HG02970 (cell line): Measurements from ENCODE around the gene PTH1R.
A peak's percentile ranks its signal among the peaks of the same experiment; 100 is the strongest.

Experiments used
- ATAC-seq: cut with Tn5 transposase; IDR thresholded peaks from one replicate; pipeline ENCODE4 v1.9.1; 2021; ENCODE audit warnings: mild to moderate bottlenecking, moderate library complexity, moderate number of reproducible peaks; ENCODE audit not compliant: unreplicated experiment, low FRiP score

The PTH1R gene

DNA sequence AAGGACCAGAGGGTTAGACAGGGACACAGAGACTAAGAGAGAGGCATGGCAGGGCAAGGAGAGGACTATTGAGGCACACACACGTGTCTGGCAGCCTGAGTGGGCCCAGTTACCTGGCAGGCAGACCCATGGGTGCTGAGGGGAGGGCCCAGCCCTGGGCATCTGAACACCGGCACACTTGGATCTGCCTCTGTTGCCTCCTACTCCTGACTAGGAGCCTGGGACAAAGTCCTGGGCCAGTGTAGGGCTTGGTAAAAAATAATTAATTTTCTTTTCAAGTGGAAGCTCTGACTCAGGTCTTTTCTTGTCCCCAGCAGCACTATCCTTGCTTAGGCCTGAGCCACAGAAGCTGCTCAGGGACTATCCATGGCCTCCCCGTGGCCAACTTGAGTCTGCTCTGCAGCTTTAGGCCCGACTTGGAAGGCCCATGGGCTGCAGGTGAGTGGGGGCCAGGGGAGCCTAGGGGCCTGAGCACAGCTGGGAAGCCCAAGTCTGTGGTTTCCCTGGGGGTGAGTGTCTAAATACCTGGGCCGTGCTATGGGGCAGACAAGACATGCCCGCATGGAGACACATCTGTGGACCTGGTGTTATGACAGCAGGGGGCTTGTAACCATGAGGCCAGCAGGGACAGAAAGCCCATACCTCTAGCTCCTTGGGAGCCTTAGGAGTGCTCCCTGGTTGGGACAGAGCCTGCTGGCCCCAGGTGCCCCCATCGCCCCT is at the start of gene PTH1R:
Gene PTH1R, plus strand, starts transcription at position 316 of the 720 bp plus-strand sequence. CDS start 5,839 bp downstream, outside the sequence.
- ATAC-seq = no peak

DNA sequence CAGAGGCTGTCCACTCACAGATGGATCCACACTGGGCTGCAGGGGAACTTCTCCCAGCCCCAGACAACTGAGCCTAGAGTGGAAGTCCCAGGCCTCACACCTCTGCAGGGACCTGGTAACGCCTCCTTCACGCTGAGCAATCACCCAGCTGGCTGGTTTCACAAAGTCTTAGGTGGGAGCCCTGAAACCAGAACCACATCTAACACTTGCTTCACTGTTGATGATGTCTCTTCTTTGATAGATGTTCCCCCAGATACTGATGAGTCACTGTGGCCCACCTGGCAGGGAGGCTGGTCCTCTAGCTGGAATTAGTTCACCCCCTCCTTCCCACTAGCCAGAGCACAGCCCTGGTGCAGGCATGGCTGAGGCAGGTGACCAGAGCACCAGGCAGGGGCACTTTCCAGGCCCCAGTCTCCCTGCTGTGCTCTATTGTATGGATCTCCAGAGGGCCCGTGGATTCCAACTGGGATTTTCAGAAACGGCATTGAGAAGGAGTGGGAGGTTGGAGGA is 47.8 kb upstream of the PTH1R start:
- ATAC-seq = no peak

DNA sequence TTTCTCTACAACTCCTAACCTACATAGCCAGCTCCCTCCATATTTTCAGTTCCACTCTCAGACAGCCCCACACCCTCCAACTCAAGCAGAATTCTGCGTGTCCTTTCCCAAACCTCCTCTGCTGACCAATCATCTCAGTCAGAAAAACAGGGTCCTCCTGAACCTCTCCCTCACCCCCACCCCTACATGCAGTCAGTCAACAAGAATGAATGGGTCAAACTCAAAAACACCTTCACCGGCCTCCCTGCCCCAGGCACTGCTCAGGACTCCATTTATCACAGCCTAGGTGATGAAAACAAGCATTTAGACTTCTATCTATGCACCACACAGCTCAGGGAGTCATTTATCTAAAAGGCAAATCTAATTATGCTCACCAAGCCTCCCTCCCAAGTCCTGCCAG is 46.7 kb upstream of the PTH1R start:
- no peak for ATAC-seq

DNA sequence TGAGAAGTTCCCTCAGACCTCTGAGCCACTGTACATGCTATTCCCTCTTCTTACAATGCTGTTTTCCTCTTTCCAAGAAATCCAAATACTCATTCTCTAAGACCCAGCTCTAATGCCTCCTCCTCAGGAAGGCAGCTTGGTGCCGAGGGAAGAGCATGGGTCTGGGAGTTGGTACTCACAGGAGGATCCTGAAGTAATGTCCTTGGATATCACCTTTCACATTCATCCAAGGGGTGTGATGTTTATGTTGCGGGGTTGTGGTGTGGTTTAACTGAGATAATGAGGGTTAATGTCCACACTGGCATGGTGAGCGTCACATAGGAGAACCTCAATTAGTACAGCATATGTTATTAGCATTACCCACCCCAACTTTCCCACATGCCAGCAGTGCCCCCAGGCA is 46.2 kb upstream of the PTH1R start:
- no peak for ATAC-seq

DNA sequence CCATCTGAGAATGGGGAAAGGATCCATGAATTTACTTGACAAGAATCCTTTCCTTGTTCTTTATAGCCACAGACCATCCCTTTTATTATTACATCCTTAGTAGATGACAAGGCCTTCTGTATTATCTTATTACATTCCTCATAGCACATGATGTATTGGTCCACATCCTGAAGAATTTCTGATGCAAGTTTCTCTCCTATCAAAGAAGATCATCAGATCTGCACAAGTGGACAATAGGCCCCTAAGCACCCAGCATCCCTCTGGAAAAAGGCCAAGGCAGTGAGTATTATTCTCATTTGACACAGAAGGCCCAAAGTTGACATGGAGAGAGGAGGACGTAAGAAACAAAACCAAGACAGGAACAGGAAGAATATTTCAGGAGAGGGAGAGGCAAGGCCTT is 45.7 kb upstream of the PTH1R start:
- ATAC-seq = no peak

DNA sequence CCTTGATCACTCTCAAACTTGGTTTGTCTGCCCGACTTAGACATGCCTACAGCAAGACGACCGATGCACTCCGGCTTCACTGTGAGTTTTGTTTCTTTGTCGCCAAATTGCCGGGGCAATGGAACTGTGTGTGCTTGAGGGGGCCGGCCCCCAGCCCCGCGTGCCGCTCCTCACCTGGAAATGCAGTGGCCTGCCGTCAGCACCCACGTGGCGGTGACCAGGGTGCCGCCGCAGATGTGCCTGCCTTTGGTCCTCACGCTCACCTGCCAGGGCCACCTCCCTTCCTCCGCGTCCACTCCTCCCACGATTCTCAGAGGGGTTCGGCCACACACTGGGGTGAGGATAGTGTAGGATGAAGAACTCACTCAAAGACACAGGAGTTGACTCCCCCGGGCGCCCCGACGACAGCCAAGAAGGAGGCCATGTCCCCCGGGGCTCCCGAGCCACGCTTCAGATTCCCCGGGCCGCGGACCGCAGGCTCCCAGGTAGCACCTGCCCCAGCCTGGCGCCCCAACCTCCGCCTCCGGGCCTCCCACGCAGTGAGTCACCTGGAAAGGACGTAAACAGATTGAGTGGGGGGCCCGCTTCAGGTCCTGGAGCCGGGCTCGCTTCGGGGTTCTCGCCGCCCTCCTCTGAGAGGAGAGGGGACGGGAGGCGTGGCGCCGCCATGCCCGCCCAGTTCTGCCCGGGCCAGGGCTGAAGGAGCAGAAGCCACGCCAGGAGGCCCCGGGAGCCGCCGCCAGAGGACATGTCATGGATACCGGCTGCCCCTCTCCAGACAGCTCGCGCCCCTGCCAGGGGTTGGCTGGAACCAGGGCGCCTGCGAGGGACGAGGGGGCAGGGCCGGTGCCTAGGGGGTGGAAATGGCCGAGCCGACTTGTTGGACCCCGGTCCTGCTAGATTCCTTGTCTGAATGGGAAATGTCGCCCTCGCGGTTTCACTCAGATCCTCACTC is 43.9 kb upstream of the PTH1R start:
- ATAC-seq = no peak

DNA sequence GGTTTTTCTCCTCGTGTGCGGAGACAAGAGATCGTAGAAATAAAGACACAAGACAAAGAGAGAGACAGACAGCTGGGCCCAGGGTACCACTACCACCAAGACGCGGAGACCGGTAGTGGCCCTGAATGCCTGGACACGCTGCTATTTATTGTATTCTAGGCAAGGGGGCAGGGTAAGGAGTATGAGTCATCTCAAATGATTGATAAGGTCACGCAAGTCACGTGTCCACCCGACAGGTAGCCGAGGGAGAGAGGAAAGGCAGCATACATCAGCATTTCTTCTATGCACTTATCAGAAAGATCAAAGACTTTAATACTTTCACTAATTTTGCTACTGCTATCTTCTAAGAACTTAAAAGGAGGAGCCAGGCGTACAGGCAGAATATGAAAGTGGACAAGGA is 42.5 kb upstream of the PTH1R start:
- no peak for ATAC-seq

DNA sequence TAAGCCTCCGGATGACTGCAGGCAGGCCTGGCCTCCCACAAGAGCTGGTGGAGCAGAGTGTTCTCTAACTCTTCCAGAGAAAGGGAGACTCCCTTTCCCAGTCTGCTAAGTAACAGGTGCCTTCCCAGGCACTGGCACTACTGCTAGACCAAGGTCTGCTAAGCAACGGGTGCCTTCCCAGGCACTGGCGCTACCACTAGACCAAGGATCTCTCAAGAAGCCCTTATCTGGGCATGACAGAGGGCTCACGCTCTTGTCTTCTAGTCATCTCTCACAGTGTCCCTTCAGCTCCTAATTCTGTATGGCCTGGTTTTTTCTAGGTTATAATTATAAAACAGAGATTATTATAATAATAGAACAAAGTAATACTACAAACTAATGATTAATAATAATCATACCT is 42.0 kb upstream of the PTH1R start:
- no peak for ATAC-seq

DNA sequence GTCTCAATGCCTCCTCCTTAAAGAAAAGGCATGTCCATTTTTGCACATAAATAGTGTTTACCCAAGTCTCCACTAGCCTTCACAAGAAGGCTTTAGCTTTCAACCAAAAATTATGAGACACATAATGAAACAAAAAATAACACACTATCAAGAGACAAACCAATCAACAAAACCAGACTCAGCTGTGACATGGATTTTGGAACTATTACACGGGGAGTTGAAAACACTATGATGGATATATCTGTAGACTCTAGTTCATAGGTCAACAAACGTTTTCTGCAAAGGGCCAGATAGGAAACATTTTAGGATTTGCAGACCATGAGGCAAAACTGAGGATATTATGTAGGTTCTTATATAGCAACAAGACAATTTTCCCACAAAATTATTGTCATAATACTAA is 39.2 kb upstream of the PTH1R start:
- ATAC-seq = no peak

DNA sequence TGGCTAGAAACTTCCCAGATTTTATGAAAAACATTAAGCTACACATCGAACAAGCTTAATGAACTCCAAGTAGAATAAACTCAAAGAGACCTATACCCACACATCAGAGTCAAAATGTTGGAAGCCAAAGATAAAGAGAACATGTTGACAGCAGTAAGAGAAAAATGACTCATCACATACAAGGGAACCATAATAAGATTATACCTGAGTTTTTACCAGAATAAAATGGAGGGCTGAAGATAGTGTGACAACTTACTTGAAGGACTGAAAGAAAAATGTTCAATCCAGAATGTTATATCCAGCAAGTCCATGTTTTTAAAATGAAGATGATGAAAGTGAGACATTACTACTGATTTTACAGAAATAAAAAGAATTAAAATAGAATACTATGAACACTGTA is 37.0 kb upstream of the PTH1R start:
- no peak for ATAC-seq

DNA sequence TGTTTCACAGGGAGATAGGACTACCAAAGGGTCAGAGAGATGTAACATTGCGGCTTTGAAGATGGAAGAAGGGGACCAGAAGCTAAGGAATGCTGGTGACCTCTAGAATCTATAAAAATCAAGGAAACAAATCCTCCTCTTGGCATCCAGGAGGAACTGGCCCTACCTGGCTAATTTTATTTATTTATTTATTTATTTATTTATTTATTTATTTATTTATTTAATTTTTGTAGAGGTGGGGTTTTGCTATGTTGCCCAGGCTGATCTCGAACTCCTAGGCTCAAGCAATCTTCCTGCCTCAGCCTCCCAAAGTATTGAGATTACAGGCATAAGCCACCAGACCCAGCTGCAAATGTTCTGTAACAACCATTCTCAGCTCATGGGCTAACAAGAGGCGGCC is 34.0 kb upstream of the PTH1R start:
- no peak for ATAC-seq

DNA sequence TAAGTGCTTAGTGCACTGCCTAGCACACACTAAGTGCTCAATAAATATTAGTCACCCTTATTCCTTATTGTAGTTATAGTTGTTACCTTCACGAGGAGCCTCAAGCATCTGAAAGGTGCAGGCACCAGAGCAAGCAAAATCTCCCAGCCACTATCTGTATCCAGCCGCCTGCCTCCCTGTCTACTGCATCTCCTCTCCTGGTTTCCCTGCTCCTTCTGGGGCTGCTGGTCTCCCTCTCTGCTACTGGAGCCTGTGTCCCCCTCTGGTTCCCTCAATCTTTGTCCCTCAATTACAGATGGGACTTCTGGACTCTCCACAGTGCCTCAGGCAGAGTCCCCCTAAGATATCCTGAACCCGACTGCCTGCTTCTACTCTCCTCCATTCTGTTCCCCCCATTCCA is 33.1 kb upstream of the PTH1R start:
- no peak for ATAC-seq

DNA sequence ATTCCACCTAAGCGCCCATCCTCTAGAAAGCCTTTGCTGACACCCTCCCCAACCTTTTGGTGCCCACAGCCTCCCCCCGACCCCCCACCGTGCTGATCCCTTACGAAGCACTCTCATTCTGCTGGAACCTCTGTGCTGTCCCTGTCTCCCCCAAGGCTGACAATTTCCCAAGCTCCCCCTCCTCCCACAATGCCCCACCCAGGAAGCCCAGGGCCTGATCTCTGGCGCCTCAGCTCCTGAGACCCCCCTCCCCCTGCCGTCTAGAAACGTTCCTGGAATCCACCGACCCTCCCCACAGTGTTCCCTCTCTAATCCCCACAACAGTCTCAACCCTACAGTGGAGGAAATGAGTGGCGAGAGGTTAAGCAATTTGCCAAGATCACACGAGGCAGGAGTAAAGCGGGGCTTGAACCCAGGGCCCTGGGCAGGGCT is 32.6 kb upstream of the PTH1R start:
- ATAC-seq = no peak

DNA sequence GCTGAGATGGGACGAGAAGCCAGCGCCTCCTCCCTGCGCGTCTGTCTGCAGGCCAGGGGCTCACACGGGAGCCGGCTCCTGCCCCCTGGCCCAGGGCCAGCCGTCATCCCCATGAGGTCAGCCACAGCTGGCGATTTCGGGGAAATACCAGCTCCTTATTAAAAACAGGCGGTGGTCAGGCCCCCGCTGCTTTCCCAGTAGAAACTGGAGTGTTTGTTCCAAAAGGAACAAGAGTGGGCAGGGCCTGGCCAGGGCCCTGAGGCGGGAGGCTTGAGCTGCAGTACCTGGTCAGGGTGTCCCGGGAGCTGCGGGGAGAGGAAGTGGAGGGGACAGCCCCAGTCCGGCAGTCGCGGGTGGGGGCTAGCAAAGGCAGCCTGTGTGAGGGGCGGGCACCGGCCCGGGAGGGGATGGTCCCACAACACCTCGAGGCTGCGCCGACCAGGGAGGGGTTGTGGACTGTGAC is 32.1 kb upstream of the PTH1R start:
- ATAC-seq = no peak

DNA sequence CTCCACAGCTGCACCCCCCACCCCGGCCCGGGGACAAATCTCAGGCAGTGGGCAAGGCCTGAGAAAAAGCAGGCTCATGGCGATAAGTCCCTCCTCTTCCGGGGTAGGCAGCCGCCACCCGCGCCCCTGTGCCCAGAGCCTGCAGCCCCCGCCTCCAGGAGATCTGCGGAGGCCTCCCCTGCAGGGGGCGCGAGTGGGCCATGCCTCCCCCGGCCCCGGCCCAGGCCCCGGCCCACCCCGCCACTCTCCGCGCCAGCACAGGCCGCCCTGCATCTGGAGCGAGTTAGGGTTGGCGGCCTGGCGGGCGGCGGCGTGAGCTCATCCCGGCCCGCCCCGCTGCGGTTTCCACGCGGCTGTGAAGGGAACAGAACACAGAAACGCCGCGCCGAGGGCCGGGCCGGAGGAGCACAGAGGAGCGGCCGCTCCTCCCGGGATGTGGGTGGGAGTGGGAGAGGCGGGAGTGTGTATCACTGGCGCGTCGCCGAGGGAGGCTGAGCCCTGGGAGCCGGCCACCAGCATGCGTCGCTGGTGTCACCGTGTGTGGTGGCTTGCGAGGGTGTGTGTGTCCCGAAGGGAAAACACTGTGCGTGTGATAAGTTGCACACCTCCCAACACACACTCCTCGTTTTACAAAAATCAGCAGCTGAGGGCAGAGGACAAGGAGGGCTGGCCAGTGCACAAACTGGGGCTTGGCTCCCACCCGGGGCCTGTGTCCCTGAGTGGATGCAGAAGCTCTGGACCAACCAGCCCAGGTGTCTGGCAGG is 31.5 kb upstream of the PTH1R start:
- ATAC-seq = peak; percentile 61

DNA sequence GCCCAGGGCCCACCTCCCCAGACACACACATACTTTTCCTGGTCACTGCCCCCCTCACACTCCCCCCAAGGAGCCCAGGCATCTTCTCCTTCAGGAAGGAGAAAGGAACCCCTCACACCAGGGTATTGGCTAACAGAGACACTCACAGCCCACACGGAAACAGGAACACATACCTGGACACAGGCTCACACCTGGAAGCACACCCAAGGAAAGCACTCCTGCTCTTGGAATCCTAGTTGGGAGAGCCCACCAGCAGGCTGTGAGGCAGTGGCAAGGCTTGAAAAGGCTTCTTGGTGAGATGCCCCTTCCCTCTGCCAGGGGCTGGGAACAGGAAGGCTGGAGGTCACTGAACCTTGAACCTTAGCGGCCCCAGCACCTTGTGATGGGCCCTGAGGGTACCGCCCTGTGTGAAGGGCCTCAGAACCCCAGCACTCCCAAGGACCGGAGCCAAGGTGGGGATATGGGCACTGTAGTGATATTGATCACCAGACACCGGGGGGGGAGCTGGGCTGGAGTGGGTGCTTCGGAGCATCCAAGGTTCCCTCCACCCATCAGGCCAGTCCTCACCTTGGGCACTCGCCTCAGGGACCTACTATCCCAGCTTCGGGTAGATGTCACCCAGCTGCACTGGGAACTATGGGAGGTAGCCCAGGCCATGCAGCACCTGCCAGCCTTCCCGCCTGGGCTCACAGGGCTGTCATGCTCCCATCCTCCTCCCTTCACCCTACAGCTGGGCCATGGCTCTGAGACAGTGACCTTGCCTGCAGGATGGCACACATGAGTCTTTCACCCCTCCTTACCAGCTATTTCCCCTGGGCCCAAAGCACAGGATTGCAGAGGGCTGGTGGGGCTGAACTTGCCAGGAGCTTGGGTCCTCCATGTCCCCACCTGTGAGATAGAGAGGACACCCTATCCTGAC is 30.6 kb upstream of the PTH1R start:
- ATAC-seq = no peak

DNA sequence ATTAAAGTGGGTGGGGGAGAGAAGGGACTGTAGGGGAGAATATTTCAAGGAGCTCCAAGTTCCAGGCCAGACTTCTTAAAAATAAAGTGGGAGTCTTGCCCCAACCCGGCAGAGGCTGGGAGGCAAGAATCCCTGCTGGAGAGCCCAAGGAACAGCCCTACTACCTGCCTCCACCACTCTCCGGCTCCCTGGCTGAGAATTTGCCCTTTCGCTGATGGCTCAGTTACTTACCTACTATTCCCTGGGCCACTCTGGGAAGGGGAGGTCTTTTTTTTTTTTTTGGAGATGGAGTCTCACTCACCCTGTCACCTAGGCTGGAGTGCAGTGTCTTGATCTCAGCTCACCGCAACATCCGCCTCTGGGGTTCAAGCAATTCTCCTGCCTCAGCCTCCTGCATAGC is 29.8 kb upstream of the PTH1R start:
- ATAC-seq = no peak

DNA sequence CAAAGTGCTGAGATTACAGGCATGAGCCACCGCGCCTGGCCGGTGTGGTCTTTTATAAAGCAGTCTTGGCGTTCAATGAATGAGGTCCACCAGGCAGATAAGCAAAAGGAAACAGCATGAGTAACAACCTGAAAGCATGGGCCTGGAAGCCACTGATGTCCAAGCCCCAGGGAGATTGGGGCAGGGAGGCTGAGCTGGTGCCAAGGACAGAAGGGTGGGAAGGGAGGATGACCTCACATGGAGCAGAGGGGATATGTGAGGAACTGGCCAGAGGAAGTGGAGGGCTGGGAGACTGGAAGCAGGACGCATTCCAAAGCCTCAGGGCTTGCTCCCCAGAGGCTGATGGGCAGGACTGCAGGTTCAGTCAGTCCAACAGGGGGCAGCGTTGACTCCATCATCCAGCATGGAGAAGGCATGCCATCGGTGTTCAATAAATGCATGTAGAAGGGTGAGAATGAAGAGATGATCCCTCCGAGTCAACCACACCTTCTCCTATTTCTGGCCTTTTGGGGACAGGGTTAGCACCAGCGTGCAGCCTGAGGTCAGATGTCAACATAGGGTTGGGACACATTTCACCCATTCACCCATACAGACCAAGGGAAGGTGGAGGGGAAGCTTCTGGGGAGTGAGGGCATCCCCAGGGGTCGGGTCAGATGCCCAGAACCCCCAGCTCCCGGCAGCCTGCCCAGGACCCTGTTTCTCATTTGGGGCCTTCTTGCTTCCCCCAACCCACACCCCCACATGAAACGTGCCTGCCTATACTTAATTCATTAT is 29.1 kb upstream of the PTH1R start:
- ATAC-seq = no peak
